Smooth muscle cell (in vitro differentiated cells): ENCODE measurements around the gene ELF2. TPM values are rescaled to one million over a fixed set of nuclear protein-coding genes. Genes with fewer than 3 reads are reported as not detected.

Experiments
- DNase-seq: peaks from one replicate; lab custom pipeline; 2025; ENCODE audit not compliant: unreplicated experiment; lab: John Stamatoyannopoulos, UW
- H2AFZ ChIP-seq: fragments of 200-600 bp; sonication (generic); 2 replicates; pipeline ENCODE4 v1.6.0; 2016; ENCODE audit warnings: antibody characterized with exemption, low read depth, mild to moderate bottlenecking
- H3F3A ChIP-seq: fragments of 200-600 bp; sonication (generic); 2 replicates; pipeline ENCODE4 v1.6.0; 2017; ENCODE audit warnings: antibody characterized with exemption, low read depth
- H3K27ac ChIP-seq: fragments of 200-600 bp; sonication (generic); 2 replicates; pipeline ENCODE4 v1.5.1; 2016; ENCODE audit warnings: low read depth, mild to moderate bottlenecking
- H3K27me3 ChIP-seq: fragments of 200-600 bp; sonication (generic); 2 replicates; pipeline ENCODE4 v1.6.1; 2016; ENCODE audit warnings: low read depth, mild to moderate bottlenecking
- H3K36me3 ChIP-seq: fragments of 200-600 bp; sonication (generic); 2 replicates; pipeline ENCODE4 v1.5.1; 2016; ENCODE audit warnings: low read depth
- H3K4me1 ChIP-seq: fragments of 200-600 bp; sonication (generic); 2 replicates; pipeline ENCODE4 v1.5.1; 2016; ENCODE audit warnings: low read depth
- H3K4me2 ChIP-seq: fragments of 200-600 bp; sonication (generic); 2 replicates; pipeline ENCODE4 v1.6.0; 2016; ENCODE audit warnings: mild to moderate bottlenecking
- H3K4me3 ChIP-seq: fragments of 200-600 bp; sonication (generic); 2 replicates; pipeline ENCODE4 v1.5.1; 2016; ENCODE audit warnings: mild to moderate bottlenecking
- H3K79me2 ChIP-seq: fragments of 200-600 bp; sonication (generic); 2 replicates; pipeline ENCODE4 v1.6.0; 2016; ENCODE audit warnings: low read depth, mild to moderate bottlenecking
- H3K9ac ChIP-seq: fragments of 200-600 bp; sonication (generic); 2 replicates; pipeline ENCODE4 v1.6.0; 2016; ENCODE audit warnings: low read depth
- H3K9me3 ChIP-seq: fragments of 200-600 bp; sonication (generic); replicated peaks from 2 replicates; pipeline ENCODE4 v1.5.1; 2016; ENCODE audit warnings: low read depth
- H4K20me1 ChIP-seq: fragments of 200-600 bp; sonication (generic); 2 replicates; pipeline ENCODE4 v1.6.0; 2016; ENCODE audit warnings: low read depth
- WGBS: methylation state at CpG from one replicate; pipeline ENCODE4 v1.1.7; 2016; ENCODE audit warnings: low lambda C conversion rate; 5-methylcytosine and 5-hydroxymethylcytosine counted together
- polyA plus RNA-seq: library from polyadenylated mRNA; unstranded; fragments of >200 nt; fragmentation: Nextera tagmentation; extraction: Ambion mirVana; gene quantifications from 2 replicates; pipeline ENCODE4 v1.2.1, GENCODE V29; 2016
- total RNA-seq: library from RNA; depleted of rRNA; stranded (reverse); fragments of >200 nt; gene quantifications from 2 replicates; pipeline ENCODE4 v1.2.3, GENCODE V29; 2014
- TF ChIP-seq, protein P1 (sequence below): fragments of 200-600 bp; sonication (generic); IDR thresholded peaks from 2 replicates; pipeline ENCODE4 v1.5.1; 2017; ENCODE audit warnings: borderline replicate concordance, mild to moderate bottlenecking, antibody characterized with exemption; ENCODE audit not compliant: insufficient read depth, poor library complexity, severe bottlenecking

Gene ELF2
- total and polyA plus RNA-seq, 2 experiments from 2014 or later = 26.1 to 37.2 TPM

DNA sequence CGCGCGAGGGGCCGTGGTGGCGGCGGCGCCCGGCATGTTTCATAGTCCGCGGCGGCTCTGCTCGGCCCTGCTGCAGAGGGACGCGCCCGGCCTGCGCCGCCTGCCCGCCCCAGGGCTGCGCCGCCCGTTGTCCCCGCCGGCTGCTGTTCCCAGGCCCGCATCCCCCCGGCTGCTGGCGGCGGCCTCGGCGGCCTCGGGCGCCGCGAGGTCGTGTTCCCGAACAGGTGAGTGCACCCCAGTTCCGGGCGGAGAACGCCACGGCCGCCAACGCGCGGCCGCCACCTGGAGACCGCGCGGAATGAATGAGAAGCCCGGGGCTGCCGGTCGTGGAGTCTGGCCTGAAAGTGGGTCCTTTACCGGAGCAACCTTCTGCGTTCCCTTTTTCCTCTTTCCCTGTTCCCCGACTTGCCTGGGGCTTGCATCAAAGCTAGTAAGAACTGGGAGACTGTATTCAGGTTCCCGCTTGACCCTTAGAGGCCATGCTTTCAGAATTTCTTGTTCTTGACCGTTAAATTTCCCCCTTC, 161.0 kb downstream of the ELF2 start:
- Histone ChIP-seq H3F3A (peaks cover 13% of the 10 kb centered on the region), H3K36me3 (no peaks in the 10 kb centered on the region), H3K4me3 (peak overlapping the region; percentile 90), H4K20me1 (peaks cover 51% of the 10 kb centered on the region), H2AFZ (no peak overlapping the region), H3K27me3 (no peaks in the 10 kb centered on the region), H3K9me3 (no peaks in the 10 kb centered on the region), H3K4me1 (peaks cover 19% of the 10 kb centered on the region), H3K9ac (peak overlapping the region; percentile 99), H3K4me2 (peak overlapping the region; percentile 87), H3K79me2 (peaks cover 50% of the 10 kb centered on the region), H3K27ac (peak overlapping the region; percentile 100)
- TF ChIP-seq, protein P1, sequence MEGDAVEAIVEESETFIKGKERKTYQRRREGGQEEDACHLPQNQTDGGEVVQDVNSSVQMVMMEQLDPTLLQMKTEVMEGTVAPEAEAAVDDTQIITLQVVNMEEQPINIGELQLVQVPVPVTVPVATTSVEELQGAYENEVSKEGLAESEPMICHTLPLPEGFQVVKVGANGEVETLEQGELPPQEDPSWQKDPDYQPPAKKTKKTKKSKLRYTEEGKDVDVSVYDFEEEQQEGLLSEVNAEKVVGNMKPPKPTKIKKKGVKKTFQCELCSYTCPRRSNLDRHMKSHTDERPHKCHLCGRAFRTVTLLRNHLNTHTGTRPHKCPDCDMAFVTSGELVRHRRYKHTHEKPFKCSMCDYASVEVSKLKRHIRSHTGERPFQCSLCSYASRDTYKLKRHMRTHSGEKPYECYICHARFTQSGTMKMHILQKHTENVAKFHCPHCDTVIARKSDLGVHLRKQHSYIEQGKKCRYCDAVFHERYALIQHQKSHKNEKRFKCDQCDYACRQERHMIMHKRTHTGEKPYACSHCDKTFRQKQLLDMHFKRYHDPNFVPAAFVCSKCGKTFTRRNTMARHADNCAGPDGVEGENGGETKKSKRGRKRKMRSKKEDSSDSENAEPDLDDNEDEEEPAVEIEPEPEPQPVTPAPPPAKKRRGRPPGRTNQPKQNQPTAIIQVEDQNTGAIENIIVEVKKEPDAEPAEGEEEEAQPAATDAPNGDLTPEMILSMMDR = no peak
- WGBS = 1% methylated on average over 55 of the region's 55 CpGs
- peak; percentile 25 for DNase-seq

DNA sequence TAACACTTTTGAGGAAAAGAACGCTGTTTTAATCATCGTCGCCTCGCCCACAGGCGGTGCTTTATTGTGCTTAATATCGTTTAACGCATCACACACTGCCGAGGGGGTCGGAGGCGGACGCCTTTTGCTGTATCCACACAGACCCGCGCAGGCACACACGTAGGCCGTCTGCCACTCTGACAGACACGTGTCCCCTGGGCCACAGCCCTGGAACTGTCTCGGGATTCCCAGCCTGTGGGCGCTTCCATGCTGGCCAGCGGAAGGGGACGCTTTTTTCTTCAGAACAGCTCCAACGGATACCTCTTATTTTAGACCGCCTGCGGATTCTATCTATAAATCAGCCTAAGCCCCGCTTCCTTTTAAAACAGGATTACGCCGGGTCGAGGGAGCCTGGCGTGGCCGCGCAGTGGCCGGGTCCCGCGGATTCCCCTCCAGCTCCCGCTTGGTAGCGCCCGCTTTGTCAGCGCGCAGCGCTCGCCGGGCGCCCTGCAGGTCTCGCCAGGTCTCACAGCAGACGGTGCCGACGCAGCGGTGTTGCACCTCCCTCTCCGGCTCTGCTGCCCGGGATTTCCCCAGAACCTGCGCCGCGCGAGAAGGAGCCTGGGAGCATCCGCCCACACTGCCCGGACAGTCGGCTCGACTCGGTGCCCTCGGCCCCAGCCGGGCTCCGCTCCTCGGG, 161.6 kb downstream of the ELF2 start, which contains the start of gene NOCT:
Gene NOCT (plus strand): TSS at position 513 of the 679 bp plus-strand sequence. CDS start 201 bp downstream, outside the sequence.
- Histone ChIP-seq H3K9me3 (no peaks in the 10 kb centered on the region), H3K9ac (peak within 1 kb of the TSS; percentile 99), H3K4me2 (peak within 1 kb of the TSS; percentile 87), H3K4me3 (peak within 1 kb of the TSS; percentile 90), H3K27ac (peak within 1 kb of the TSS; percentile 100), H3K79me2 (peaks cover 44% of the 10 kb centered on the region), H3K27me3 (no peaks in the 10 kb centered on the region), H3K36me3 (no peaks in the 10 kb centered on the region), H4K20me1 (peaks cover 45% of the 10 kb centered on the region), H2AFZ (peak within 1 kb of the TSS; percentile 70), H3K4me1 (peaks cover 19% of the 10 kb centered on the region), H3F3A (peaks cover 13% of the 10 kb centered on the region)
- TF ChIP-seq, protein P1 = no peak
- peak; percentile 85 for DNase-seq
- 2% methylated on average over 62 of the region's 62 CpGs for WGBS

DNA sequence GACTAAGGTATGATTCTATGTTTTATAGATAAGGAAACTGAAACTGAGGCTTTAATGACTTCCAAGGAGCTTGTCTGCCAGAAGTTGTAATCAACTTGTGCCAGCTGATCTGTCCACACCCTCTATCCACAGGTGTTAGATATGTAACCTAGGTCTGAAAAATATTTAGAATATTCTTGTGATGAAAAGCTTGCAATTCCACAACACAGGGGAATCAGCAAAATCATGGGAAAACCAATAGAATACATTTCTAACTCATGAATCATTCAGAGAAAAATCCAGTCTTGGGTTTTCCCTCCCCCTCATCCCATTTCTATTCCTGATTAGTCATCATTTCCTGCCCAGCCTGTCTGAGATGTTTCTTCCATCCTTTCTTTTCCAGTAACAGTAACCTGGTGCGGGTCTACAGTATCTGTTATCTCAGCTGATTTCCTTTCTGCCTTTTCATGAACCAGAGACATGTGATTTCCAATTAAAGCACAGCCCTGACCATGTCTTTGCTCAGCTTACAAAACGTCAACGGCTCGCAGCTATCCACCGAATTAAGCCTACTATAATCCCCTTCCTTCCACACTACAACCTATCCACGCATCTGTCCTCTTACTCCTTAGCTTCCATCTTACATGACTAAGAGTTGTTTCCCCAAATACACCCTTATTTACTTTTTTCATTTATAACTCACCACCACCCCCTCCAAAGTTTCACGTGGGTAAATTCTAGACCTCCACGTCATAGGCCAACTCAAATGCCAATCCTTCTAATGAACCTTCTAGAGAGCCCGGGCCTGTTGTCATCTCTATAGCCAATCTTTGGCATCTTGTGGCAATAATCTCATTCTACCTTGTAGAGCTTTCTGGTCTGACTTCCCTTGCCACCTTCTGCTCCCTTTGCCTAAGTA, 162.4 kb downstream of the ELF2 start:
- Histone ChIP-seq H3K4me1 (peaks cover 19% of the 10 kb centered on the region), H4K20me1 (peaks cover 37% of the 10 kb centered on the region), H2AFZ (no peak overlapping the region), H3K27me3 (no peaks in the 10 kb centered on the region), H3K4me2 (peak overlapping the region; percentile 87), H3K36me3 (no peaks in the 10 kb centered on the region), H3K4me3 (peak overlapping the region; percentile 90), H3K27ac (peak overlapping the region; percentile 100), H3K79me2 (peaks cover 36% of the 10 kb centered on the region), H3K9ac (peak overlapping the region; percentile 99), H3K9me3 (no peaks in the 10 kb centered on the region), H3F3A (peaks cover 13% of the 10 kb centered on the region)
- 1% methylated on average over 9 of the region's 9 CpGs for WGBS
- TF ChIP-seq, protein P1 = no peak
- DNase-seq = peak; percentile 14
